HepG2 (cell line): ENCODE results near the gene SCT. TPM values are rescaled to one million over a fixed set of nuclear protein-coding genes. Genes with fewer than 3 reads are reported as not detected.

Experiments
- ARID3A ChIP-seq: IDR thresholded peaks from 2 replicates; pipeline ENCODE4 v1.6.1; 2012; ENCODE audit warnings: low read depth, low read length, improper control_type of control experiment
- ATF7-NPFF ChIP-seq: sonication (generic); formaldehyde crosslinking; IDR thresholded peaks from 2 replicates; pipeline ENCODE4 v1.8.1; 2023; ENCODE audit warnings: mild to moderate bottlenecking, low read depth, missing genetic modification reagents, moderate library complexity
- CBFB ChIP-seq: sonication (generic); formaldehyde crosslinking; IDR thresholded peaks from 2 replicates; pipeline ENCODE4 v1.4.0; 2020; ENCODE audit warnings: missing genetic modification reagents
- DDIT3 ChIP-seq: sonication (generic); formaldehyde crosslinking; IDR thresholded peaks from 2 replicates; pipeline ENCODE4 v1.4.0; 2020; ENCODE audit warnings: mild to moderate bottlenecking, missing genetic modification reagents
- DR1 ChIP-seq: sonication (generic); formaldehyde crosslinking; IDR thresholded peaks from 2 replicates; pipeline ENCODE4 v1.8.0; 2021; ENCODE audit warnings: mild to moderate bottlenecking, missing genetic modification reagents, inconsistent platforms
- ERF ChIP-seq: IDR thresholded peaks from 2 replicates; pipeline ENCODE4 v1.6.1; 2018; ENCODE audit warnings: missing biosample characterization, missing genetic modification reagents
- FOXA1 ChIP-seq, 2 experiments: fragments of 450-650 bp in 1 of 2; sonication (generic) in 1 of 2; formaldehyde crosslinking in 1 of 2; IDR thresholded peaks; 2 replicates each; pipeline versions ENCODE4 v1.4.0 to v1.6.1; 2016 to 2020; ENCODE audit warnings: missing genetic modification reagents in 1 of 2
- FOXO1 ChIP-seq: sonication (generic); formaldehyde crosslinking; IDR thresholded peaks from 2 replicates; pipeline ENCODE4 v1.4.0; 2020; ENCODE audit warnings: missing genetic modification reagents
- HCFC1 ChIP-seq: fragments of 150-350 bp; IDR thresholded peaks from 2 replicates; pipeline ENCODE4 v1.6.1; 2014; ENCODE audit warnings: low read depth, low read length
- HNF1B ChIP-seq: sonication (generic); formaldehyde crosslinking; IDR thresholded peaks from 2 replicates; pipeline ENCODE4 v1.5.1; 2020; ENCODE audit warnings: mild to moderate bottlenecking, moderate library complexity, missing genetic modification reagents
- KDM2A ChIP-seq: sonication (generic); formaldehyde crosslinking; IDR thresholded peaks from 2 replicates; pipeline ENCODE4 v1.4.0; 2020; ENCODE audit warnings: low read depth, missing genetic modification reagents, borderline replicate concordance
- KLF11 ChIP-seq: IDR thresholded peaks from 2 replicates; pipeline ENCODE4 v1.6.1; 2016; ENCODE audit warnings: missing compliant biosample characterization
- KLF15 ChIP-seq: sonication (generic); formaldehyde crosslinking; IDR thresholded peaks from 2 replicates; pipeline ENCODE4 v1.8.1; 2023; ENCODE audit warnings: borderline replicate concordance, mild to moderate bottlenecking, inconsistent platforms, missing genetic modification reagents, mixed read lengths
- MTA1 ChIP-seq: sonication (generic); formaldehyde crosslinking; IDR thresholded peaks from 2 replicates; pipeline ENCODE4 v1.4.0; 2020; ENCODE audit warnings: missing genetic modification reagents, mild to moderate bottlenecking, borderline replicate concordance
- NFIB ChIP-seq: sonication (generic); formaldehyde crosslinking; IDR thresholded peaks from 2 replicates; pipeline ENCODE4 v1.9.0; 2021; ENCODE audit warnings: missing genetic modification reagents, mild to moderate bottlenecking, borderline replicate concordance
- SETDB1 ChIP-seq: sonication (generic); formaldehyde crosslinking; IDR thresholded peaks from 2 replicates; pipeline ENCODE4 v1.5.1; 2020; ENCODE audit warnings: missing genetic modification reagents, mild to moderate bottlenecking, borderline replicate concordance
- SNAPC5 ChIP-seq: sonication (generic); formaldehyde crosslinking; IDR thresholded peaks from 2 replicates; pipeline ENCODE4 v1.8.1; 2023; ENCODE audit warnings: mild to moderate bottlenecking, missing genetic modification reagents, borderline replicate concordance
- SP2 ChIP-seq: sonication (generic); formaldehyde crosslinking; IDR thresholded peaks from 2 replicates; pipeline ENCODE4 v1.5.1; 2020; ENCODE audit warnings: mild to moderate bottlenecking, missing genetic modification reagents
- SYNCRIP ChIP-seq: fragments of 200-400 bp; formaldehyde crosslinking; IDR thresholded peaks from 2 replicates; pipeline ENCODE4 v1.6.1; 2018; ENCODE audit warnings: mild to moderate bottlenecking, low read depth, low read length; ENCODE audit not compliant: insufficient read depth
- THYN1 ChIP-seq: sonication (generic); formaldehyde crosslinking; IDR thresholded peaks from 2 replicates; pipeline ENCODE4 v1.8.1; 2023; ENCODE audit warnings: low read depth, mild to moderate bottlenecking, moderate library complexity, missing genetic modification reagents, borderline replicate concordance
- TRIM22 ChIP-seq: fragments of 450-650 bp; IDR thresholded peaks from 2 replicates; pipeline ENCODE4 v1.6.1; 2017
- ZBTB3 ChIP-seq: sonication (generic); formaldehyde crosslinking; IDR thresholded peaks from 2 replicates; pipeline ENCODE4 v1.4.0; 2020; ENCODE audit warnings: low read depth, mild to moderate bottlenecking, moderate library complexity, missing genetic modification reagents, borderline replicate concordance
- ZC3H4 ChIP-seq: sonication (generic); formaldehyde crosslinking; IDR thresholded peaks from 2 replicates; pipeline ENCODE4 v1.4.0; 2020; ENCODE audit warnings: missing genetic modification reagents, borderline replicate concordance
- ZMYM3 ChIP-seq: sonication (generic); formaldehyde crosslinking; IDR thresholded peaks from 2 replicates; pipeline ENCODE4 v1.5.1; 2020; ENCODE audit warnings: mild to moderate bottlenecking, missing genetic modification reagents
- ZNF20 ChIP-seq: sonication (generic); formaldehyde crosslinking; IDR thresholded peaks from 2 replicates; pipeline ENCODE4 v1.4.0; 2020; ENCODE audit warnings: mild to moderate bottlenecking, moderate library complexity, missing genetic modification reagents
- ZNF296 ChIP-seq: sonication (generic); formaldehyde crosslinking; conservative IDR thresholded peaks from 2 replicates; pipeline ENCODE4 v1.5.0; 2020; ENCODE audit warnings: mild to moderate bottlenecking, missing genetic modification reagents
- ZNF652 ChIP-seq: IDR thresholded peaks from 2 replicates; pipeline ENCODE4 v1.6.1; 2016; ENCODE audit warnings: low read depth, borderline replicate concordance
- ZNF672 ChIP-seq: sonication (generic); formaldehyde crosslinking; IDR thresholded peaks from 2 replicates; pipeline ENCODE4 v1.8.1; 2022; ENCODE audit warnings: missing genetic modification reagents
- polyA plus RNA-seq, 8 experiments: library from polyadenylated mRNA; depleted of rRNA in 3 of 8; stranded (reverse) in 7 of 8; unstranded in 1 of 8; fragments of >200 nt; fragmentation: Illumina TruSeq in 4 of 8; extraction: Trizol in 4 of 8; gene quantifications; 2 replicates each; pipeline versions ENCODE4 v1.2.1 to v1.2.3, GENCODE V29; 2011 to 2016; ENCODE audit warnings: low read depth in 4 of 8, missing spikeins in 1 of 8, mixed read lengths in 1 of 8; ENCODE audit not compliant: insufficient read depth in 1 of 8
- total RNA-seq, 5 experiments: library from RNA; depleted of rRNA; stranded (reverse); fragments of >200 nt; fragmentation: Illumina TruSeq; extraction: Trizol; gene quantifications; 2 replicates each; pipeline ENCODE4 v1.2.3, GENCODE V29; 2016; ENCODE audit warnings: low read depth in 1 of 5

Gene SCT
- total and polyA plus RNA-seq, 2 of the 13 experiments (the other 11 are each of a cell fraction or from before 2014, with no cell fraction given), result not detected

GRCh38 chr11:587978-588380 lies 39.0 kb downstream of the SCT start (continued):
- no peak for TF ChIP-seq SYNCRIP
- TF ChIP-seq ZNF296 (CRISPR knock-in tag), result no peak
- no peak for TF ChIP-seq MTA1 (CRISPR knock-in tag)
- TF ChIP-seq ARID3A, result no peak
- TF ChIP-seq FOXO1 (CRISPR knock-in tag), result no peak; the same call in 1 of the 2 replicates
- TF ChIP-seq FOXA1 (IDR thresholded peaks at IDR 0.05), result no peak
- 0 out of 2 replicates have a peak, but pooled peaks have one; percentile 5 for TF ChIP-seq FOXA1 (CRISPR knock-in tag; IDR thresholded peaks at IDR 0.05)
- no peak for TF ChIP-seq SETDB1
- TF ChIP-seq TRIM22, result no peak
- no peak for TF ChIP-seq DDIT3 (CRISPR knock-in tag)
- TF ChIP-seq NFIB (CRISPR knock-in tag), result no peak
- TF ChIP-seq ATF7-NPFF, result peak; percentile 37; the same call in 1 of the 2 replicates
- no peak for TF ChIP-seq ZBTB3 (CRISPR knock-in tag)
- peak; percentile 80; the same call in 1 of the 2 replicates for TF ChIP-seq ERF (CRISPR knock-in tag)
- TF ChIP-seq ZNF652 (CRISPR knock-in tag), result no peak
- TF ChIP-seq ZNF20, result no peak
- TF ChIP-seq SP2 (CRISPR knock-in tag), result no peak
- TF ChIP-seq KLF15 (CRISPR knock-in tag), result no peak
- TF ChIP-seq ZC3H4 (CRISPR knock-in tag), result no peak
- no peak for TF ChIP-seq HCFC1
- TF ChIP-seq CBFB (CRISPR knock-in tag), result peak; percentile 38; the same call in 1 of the 2 replicates
- TF ChIP-seq DR1 (CRISPR knock-in tag), result no peak; the same call in 1 of the 2 replicates
- peak; percentile 56 for TF ChIP-seq KDM2A
- TF ChIP-seq ZNF672 (CRISPR knock-in tag), result no peak
- no peak for TF ChIP-seq SNAPC5 (CRISPR knock-in tag)
- TF ChIP-seq ZMYM3, result peak; percentile 49; the same call in 1 of the 2 replicates
- peak; percentile 84 for TF ChIP-seq HNF1B (CRISPR knock-in tag)
- TF ChIP-seq THYN1 (CRISPR knock-in tag), result no peak
- TF ChIP-seq KLF11, result no peak
